IPS-NIHi7 (cell line): ENCODE results near the gene UGT1A7.
A peak's percentile ranks its signal among the peaks of the same experiment; 100 is the strongest.

ENCODE experiments used
- DNase-seq: peaks from one replicate; pipeline ENCODE4 v3.0.0; 2012; ENCODE audit warnings: mixed read lengths; ENCODE audit errors: extremely low spot score

The UGT1A7 gene

GRCh38 chr2:233798335-233799086 is 116.8 kb downstream of the UGT1A7 start:
- no peak for DNase-seq

GRCh38 chr2:233799087-233799665 is 117.5 kb downstream of the UGT1A7 start:
- no peak for DNase-seq

- DNase-seq, result no peak
These were observed 118.0 kb downstream of the UGT1A7 start for GRCh38 chr2:233799716-233800115.

GRCh38 chr2:233800208-233800607 is 118.5 kb downstream of the UGT1A7 start:
- DNase-seq, result no peak

GRCh38 chr2:233801357-233802131 is 119.8 kb downstream of the UGT1A7 start:
- no peak for DNase-seq

- no peak for DNase-seq
These were observed 120.6 kb downstream of the UGT1A7 start for GRCh38 chr2:233802132-233802815.

- no peak for DNase-seq
These were observed 121.7 kb downstream of the UGT1A7 start for GRCh38 chr2:233803292-233803911.

GRCh38 chr2:233803994-233804393 is 122.3 kb downstream of the UGT1A7 start:
- no peak for DNase-seq

- DNase-seq, result no peak
These were observed 125.6 kb downstream of the UGT1A7 start for GRCh38 chr2:233807215-233807865.

GRCh38 chr2:233807966-233808935 is 126.5 kb downstream of the UGT1A7 start:
- no peak for DNase-seq

GRCh38 chr2:233810385-233810784 is 128.7 kb downstream of the UGT1A7 start:
- DNase-seq, result no peak

GRCh38 chr2:233811087-233811486 is 129.4 kb downstream of the UGT1A7 start:
- DNase-seq, result no peak

- no peak for DNase-seq
These were observed 130.0 kb downstream of the UGT1A7 start for GRCh38 chr2:233811732-233812131.

- DNase-seq, result no peak
These were observed 131.7 kb downstream of the UGT1A7 start for GRCh38 chr2:233813236-233814055.

- peak; percentile 72 for DNase-seq
These were observed 132.5 kb downstream of the UGT1A7 start for GRCh38 chr2:233814056-233814835.

- DNase-seq, result no peak
These were observed 134.2 kb downstream of the UGT1A7 start for GRCh38 chr2:233815861-233816260.

GRCh38 chr2:233816334-233816733 is 134.6 kb downstream of the UGT1A7 start:
- no peak for DNase-seq

- no peak for DNase-seq
These were observed 135.1 kb downstream of the UGT1A7 start for GRCh38 chr2:233816771-233817170.
